ENCODE data around the gene HDHD2.

HDHD2 gene

GRCh38 chr18:47149457-47150028, 757 bp downstream of the HDHD2 start:
- peak in 6 of 58 donors; percentile 10 to 43 (median 22) for DNase-seq

GRCh38 chr18:47146206-47146605, 4.1 kb downstream of the HDHD2 start:
- DNase-seq = no peak

- no peak for DNase-seq
Measured at GRCh38 chr18:47143899-47144485, 6.3 kb downstream of the HDHD2 start.

- DNase-seq = no peak
Measured at GRCh38 chr18:47143153-47143552, 7.1 kb downstream of the HDHD2 start.

- DNase-seq = no peak
Measured at GRCh38 chr18:47141289-47141688, 9.0 kb downstream of the HDHD2 start.

- no peak for DNase-seq
Measured at GRCh38 chr18:47121146-47121545, 29.2 kb downstream of the HDHD2 start.

GRCh38 chr18:47120428-47120827, 29.9 kb downstream of the HDHD2 start:
- DNase-seq = no peak

GRCh38 chr18:47118981-47119380, 31.3 kb downstream of the HDHD2 start:
- no peak for DNase-seq

GRCh38 chr18:47115205-47115604, 35.1 kb downstream of the HDHD2 start:
- DNase-seq = no peak

- no peak for DNase-seq
Measured at GRCh38 chr18:47113796-47114540, 36.3 kb downstream of the HDHD2 start.

GRCh38 chr18:47110492-47111274, 39.6 kb downstream of the HDHD2 start:
- no peak for DNase-seq

GRCh38 chr18:47109720-47110119, 40.6 kb downstream of the HDHD2 start:
- no peak for DNase-seq

- DNase-seq = no peak
Measured at GRCh38 chr18:47108998-47109405, 41.3 kb downstream of the HDHD2 start.

- no peak for DNase-seq
Measured at GRCh38 chr18:47108373-47108772, 41.9 kb downstream of the HDHD2 start.

GRCh38 chr18:47100212-47100831, 50.0 kb downstream of the HDHD2 start:
- DNase-seq = peak in 46 of 58 donors; percentile 3 to 60 (median 27)

GRCh38 chr18:47095810-47096209, 54.5 kb downstream of the HDHD2 start:
- DNase-seq = no peak

- peak in 1 of 58 donors; percentile 22 for DNase-seq
Measured at GRCh38 chr18:47087676-47088075, 62.6 kb downstream of the HDHD2 start.

GRCh38 chr18:47081578-47081977, 68.7 kb downstream of the HDHD2 start:
- DNase-seq = no peak

- DNase-seq = no peak
Measured at GRCh38 chr18:47080872-47081271, 69.4 kb downstream of the HDHD2 start.

- DNase-seq = peak in 4 of 58 donors; percentile 2 to 37 (median 8)
Measured at GRCh38 chr18:47077111-47077510, 73.2 kb downstream of the HDHD2 start.

GRCh38 chr18:47075098-47075883, 75.0 kb downstream of the HDHD2 start:
- DNase-seq = no peak

All from anterior cingulate cortex (tissue), 58 donors.